Cardiac fibroblast (primary cell): ENCODE measurements around the gene CDH23.

Experiments used
- DNase-seq, 2 donors: peaks; one replicate each; pipeline versions ENCODE4 v3.0.0 to v3.0.0-alpha.2; 2010; ENCODE audit warnings: low read depth in 2 of 2
- H3K4me3 ChIP-seq, 2 donors: replicated peaks in 1 of 2; 1 replicate in 1 of 2; 2 replicates in 1 of 2; pipeline ENCODE4 v1.5.1; 2011; ENCODE audit warnings: low read depth in 2 of 2, low read length in 2 of 2, mild to moderate bottlenecking in 2 of 2, moderate library complexity in 1 of 2
- TF ChIP-seq, protein P1 (sequence below): IDR thresholded peaks from one replicate; pipeline ENCODE4 v1.5.1; 2011; ENCODE audit warnings: low read depth, mild to moderate bottlenecking, low read length, inconsistent platforms

Gene CDH23

GRCh38 chr10:71360735-71361134, 36.0 kb upstream of the CDH23 start:
- TF ChIP-seq, protein P1, sequence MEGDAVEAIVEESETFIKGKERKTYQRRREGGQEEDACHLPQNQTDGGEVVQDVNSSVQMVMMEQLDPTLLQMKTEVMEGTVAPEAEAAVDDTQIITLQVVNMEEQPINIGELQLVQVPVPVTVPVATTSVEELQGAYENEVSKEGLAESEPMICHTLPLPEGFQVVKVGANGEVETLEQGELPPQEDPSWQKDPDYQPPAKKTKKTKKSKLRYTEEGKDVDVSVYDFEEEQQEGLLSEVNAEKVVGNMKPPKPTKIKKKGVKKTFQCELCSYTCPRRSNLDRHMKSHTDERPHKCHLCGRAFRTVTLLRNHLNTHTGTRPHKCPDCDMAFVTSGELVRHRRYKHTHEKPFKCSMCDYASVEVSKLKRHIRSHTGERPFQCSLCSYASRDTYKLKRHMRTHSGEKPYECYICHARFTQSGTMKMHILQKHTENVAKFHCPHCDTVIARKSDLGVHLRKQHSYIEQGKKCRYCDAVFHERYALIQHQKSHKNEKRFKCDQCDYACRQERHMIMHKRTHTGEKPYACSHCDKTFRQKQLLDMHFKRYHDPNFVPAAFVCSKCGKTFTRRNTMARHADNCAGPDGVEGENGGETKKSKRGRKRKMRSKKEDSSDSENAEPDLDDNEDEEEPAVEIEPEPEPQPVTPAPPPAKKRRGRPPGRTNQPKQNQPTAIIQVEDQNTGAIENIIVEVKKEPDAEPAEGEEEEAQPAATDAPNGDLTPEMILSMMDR: no peak
- H3K4me3 ChIP-seq: no peak overlapping the region
- DNase-seq: no peak

DNA sequence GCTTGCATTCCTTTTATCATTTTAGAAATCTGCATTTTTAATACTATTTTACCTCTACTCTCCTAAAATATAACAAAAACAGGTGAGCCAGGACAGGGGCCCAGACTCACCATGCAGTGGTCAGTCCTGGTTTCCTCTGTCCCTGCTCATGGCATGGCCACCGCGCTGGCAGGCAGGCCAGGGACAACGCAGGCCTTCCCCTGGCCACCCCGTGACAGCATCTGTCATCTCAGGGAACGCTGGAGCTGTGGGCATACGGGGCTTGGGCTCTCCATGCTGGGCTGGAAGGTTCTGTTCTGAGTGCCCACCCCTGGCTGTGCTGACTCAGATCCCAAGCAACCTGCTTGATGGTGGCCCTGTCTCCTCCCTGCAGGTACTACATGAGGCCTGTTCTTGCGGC, 35.1 kb upstream of the CDH23 start:
- no peak for DNase-seq
- TF ChIP-seq, protein P1: no peak
- H3K4me3 ChIP-seq: no peak overlapping the region

GRCh38 chr10:71362141-71362540, 34.6 kb upstream of the CDH23 start:
- no peak for DNase-seq
- no peak overlapping the region for H3K4me3 ChIP-seq
- TF ChIP-seq, protein P1: no peak

GRCh38 chr10:71363936-71364335, 32.8 kb upstream of the CDH23 start:
- TF ChIP-seq, protein P1: no peak
- no peak for DNase-seq

GRCh38 chr10:71365366-71365765, 31.4 kb upstream of the CDH23 start:
- no peak for DNase-seq
- TF ChIP-seq, protein P1: no peak
- no peak overlapping the region for H3K4me3 ChIP-seq

More at GRCh38 chr10:71363936-71364335, 32.8 kb upstream of the CDH23 start:
- H3K4me3 ChIP-seq: no peak overlapping the region

GRCh38 chr10:71366690-71367089, 30.0 kb upstream of the CDH23 start:
- H3K4me3 ChIP-seq: no peak overlapping the region

GRCh38 chr10:71367271-71367670, 29.4 kb upstream of the CDH23 start:
- DNase-seq: no peak
- TF ChIP-seq, protein P1: no peak
- no peak overlapping the region for H3K4me3 ChIP-seq

More at GRCh38 chr10:71366690-71367089, 30.0 kb upstream of the CDH23 start:
- TF ChIP-seq, protein P1: no peak
- no peak for DNase-seq
